Stimulated activated CD8-positive, alpha-beta memory T cell treated with anti-CD3 and anti-CD28 coated beads, Interleukin-4, amount 100 ng/mL, for 24 hours (primary cell): Measurements from ENCODE around the gene SMOC1.
A peak's percentile ranks its signal among the peaks of the same experiment; 100 is the strongest.

ENCODE experiments used
- DNase-seq: peaks from one replicate; pipeline ENCODE4 v3.0.0-alpha.2; 2020; ENCODE audit warnings: low read depth

The SMOC1 gene, protein sequence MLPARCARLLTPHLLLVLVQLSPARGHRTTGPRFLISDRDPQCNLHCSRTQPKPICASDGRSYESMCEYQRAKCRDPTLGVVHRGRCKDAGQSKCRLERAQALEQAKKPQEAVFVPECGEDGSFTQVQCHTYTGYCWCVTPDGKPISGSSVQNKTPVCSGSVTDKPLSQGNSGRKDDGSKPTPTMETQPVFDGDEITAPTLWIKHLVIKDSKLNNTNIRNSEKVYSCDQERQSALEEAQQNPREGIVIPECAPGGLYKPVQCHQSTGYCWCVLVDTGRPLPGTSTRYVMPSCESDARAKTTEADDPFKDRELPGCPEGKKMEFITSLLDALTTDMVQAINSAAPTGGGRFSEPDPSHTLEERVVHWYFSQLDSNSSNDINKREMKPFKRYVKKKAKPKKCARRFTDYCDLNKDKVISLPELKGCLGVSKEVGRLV

DNA sequence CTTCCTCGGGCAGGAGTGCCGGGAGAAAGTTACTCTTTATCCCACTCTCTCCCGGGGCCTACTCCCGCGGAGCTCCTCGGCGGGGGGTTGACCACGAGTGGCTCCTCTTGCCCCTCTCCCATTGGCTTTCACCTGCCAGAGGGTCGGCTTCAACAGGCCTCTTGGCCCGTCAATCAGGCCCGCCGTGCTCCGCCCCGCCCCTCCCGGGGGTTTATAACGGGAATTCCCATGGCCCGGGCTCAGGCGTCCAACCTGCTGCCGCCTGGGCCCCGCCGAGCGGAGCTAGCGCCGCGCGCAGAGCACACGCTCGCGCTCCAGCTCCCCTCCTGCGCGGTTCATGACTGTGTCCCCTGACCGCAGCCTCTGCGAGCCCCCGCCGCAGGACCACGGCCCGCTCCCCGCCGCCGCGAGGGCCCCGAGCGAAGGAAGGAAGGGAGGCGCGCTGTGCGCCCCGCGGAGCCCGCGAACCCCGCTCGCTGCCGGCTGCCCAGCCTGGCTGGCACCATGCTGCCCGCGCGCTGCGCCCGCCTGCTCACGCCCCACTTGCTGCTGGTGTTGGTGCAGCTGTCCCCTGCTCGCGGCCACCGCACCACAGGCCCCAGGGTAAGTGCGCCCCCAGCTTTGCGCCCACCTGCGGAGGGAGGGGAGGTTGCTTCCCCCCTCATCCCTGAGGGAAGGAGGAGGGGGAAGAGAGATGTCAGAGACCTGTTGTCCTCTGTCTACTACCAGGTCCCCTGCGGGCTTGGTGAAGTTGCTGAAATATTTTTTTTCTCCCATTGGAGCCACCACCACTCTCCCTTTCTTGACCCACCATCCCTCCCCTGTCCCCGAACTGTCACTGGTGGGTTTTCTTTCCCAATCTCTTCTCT is at the start of gene SMOC1:
TSS of gene SMOC1 (plus strand) at position 242 of the 869 bp plus-strand sequence. CDS start at position 505, 263 bp downstream.
- DNase-seq, result peak; percentile 16

DNA sequence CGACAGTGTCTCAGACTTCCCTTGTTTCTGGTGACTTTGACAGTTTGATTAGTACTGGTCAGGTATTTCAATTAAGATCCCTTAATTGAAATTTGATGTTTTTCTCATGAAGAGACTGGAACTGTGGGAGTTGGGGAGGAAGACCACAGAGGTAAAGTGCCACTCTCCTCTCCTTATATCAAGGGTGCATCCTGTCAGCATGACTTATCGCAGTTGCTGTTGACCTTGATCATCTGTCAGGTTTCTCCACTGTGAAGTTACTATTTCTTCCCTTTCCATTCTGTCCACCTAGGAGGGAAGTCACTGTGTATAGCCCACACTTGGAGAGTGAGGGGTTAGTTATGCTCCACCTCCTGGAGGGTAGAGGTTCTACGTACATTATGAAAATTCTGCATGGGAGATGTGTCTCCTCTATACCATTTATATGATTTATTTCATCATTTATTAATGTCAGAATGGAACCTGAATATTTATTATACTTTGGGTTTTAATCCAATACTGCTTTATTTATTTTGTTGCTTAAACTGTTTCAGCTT is 40.3 kb upstream of the SMOC1 start:
- no peak for DNase-seq

DNA sequence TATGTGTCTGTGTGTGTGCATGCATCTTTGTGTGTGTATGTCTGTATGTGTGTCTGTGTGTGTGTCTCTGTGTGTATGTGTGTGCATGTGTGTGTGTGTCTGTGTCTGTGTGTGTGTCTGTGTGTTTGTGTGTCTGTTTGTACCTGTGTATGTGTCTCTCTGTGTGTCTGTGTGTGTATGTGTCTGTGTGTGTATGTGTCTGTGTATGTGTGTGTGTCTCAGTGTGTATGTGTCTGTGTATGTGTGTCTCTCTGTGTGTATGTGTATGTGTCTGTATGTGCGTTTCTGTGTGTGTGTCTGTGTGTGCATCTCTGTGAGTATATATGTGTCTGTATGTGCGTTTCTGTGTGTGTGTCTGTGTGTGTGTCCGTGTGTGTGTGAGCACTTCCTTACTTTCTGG is 39.6 kb upstream of the SMOC1 start:
- no peak for DNase-seq

DNA sequence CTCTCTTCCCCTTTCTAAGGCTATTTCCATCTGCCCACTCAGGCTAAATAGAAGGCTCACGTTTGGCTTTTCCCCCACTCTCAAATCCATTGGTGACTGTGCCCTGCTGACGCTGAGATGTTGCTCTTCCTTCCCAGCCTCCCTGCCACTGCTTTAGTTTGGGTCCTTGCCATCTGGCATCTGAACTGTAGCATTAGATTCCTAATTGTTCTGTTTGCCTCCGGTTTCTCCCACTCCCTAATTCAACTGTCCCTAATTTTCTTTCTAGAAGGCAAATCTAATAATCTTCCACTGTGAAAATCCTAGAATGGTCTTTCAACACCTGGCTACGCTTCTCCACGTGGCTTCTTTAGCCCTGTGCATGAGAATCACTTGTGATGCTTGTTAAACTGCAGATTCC is 37.6 kb upstream of the SMOC1 start:
- DNase-seq, result no peak

DNA sequence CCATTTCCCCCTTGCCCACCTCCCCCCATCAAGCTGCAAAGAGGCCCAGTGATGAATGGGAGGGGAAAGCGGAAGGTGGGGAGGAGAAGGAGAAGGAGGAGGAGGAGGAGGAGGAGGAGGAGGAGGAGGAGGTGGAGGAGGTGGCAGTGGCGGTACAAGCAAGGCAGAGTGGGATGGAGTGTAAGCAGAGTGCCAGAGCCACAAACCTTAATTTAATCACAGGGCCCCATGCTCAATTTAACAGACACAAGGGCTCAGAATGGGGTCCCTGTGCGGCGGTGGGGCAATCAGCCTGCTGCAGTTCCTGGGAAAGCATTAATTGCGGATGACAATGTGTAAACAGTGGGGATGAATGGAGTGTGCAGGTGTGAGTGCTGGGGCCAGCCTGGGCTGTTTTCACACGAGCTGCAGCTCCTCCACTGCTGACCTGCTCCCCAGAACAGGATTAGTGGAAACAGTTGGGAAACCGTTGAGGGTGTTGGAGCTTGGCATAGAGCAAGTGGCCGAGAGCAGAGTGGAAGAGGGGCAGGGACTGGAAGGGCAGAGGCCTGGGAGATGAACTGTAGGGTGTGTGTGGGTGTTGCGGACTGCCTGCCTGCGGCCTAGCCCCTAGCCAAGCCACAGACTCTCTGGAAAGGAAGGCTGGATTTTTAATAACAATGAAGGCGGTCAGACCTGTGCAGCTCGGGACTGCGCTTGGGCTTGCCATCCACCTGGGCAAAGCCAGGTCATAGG is 36.4 kb upstream of the SMOC1 start:
- DNase-seq, result no peak

DNA sequence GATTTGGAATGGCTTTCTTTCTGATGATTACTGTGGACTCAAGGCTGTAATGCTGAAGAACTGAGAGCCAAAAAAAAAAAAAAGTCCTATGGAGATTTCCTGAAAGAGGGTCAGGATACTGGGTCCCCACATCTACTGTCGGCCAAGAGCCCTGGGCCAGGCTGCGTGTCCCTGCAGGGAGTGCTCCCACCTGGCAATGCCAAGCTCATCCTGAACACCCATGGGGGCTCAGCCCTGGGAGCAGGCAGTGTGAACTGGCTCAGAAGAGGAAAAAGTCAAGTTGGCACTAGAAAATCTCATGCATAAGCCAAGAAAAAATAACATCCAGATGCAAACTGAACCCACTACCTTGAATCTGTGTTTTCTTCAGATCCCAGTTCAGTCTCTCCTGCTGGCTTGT is 35.0 kb upstream of the SMOC1 start:
- DNase-seq, result no peak

DNA sequence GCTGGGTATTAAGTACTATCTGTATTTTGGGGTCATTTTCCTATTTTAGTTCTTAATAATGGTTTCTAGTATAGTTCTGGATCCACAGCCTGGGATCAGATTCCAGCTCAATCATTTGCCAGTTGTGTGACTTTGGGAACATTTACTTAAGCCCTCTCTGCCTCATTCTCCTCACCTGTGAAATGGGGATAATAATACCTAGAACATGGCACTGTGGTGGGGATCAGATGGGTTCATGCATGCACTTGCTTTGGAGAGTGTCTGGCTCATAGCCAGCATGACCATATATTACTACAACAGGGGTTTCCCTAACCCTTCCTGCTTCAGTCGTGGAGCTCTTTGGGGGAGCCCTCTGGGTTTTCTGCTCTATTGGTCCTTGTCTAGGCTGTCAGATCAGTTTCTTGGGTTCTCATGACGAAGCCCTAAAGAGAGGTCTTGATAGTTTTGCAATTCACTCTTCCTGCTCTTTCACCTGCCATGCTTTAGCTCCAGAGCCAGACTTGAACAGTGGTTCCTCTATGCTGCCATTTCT is 34.1 kb upstream of the SMOC1 start:
- DNase-seq, result no peak

DNA sequence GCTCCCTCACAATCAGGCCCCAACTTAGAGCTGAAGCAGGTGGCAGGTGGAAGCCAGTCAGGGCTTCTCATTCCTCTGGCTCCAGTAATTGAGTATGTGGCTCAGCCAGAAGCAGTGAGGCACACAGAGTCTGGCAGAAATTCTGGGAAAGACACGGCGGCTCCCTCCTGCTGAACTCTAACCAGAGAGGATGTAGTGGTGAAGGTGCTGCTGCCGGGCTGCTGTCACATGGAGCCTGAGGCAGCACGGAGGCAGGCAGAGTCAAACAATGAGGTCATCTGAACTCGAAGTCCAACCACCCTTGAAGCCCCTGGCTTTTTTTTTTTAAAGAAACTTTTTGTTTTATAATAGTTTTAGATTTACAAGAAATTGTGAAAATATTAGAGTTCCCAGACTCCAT is 33.4 kb upstream of the SMOC1 start:
- DNase-seq, result no peak

DNA sequence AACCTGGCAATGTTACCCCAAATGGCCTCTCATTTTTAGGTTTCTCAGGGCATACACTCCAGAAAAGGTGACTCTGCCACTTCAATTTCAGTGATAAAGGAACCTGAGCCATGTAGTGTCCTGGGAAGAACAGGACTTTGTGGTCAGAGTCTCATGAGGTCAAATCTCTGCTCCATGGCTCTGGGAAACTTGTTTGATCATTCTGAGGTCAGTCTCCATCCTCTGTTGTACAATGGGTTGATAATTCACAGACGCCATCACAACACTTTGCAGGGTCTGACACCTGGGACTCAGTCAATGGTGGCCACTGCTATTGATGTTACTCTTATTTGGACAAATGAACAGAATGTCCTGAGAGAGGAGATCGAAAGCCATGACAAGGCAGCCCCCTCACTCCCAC is 31.1 kb upstream of the SMOC1 start:
- no peak for DNase-seq

DNA sequence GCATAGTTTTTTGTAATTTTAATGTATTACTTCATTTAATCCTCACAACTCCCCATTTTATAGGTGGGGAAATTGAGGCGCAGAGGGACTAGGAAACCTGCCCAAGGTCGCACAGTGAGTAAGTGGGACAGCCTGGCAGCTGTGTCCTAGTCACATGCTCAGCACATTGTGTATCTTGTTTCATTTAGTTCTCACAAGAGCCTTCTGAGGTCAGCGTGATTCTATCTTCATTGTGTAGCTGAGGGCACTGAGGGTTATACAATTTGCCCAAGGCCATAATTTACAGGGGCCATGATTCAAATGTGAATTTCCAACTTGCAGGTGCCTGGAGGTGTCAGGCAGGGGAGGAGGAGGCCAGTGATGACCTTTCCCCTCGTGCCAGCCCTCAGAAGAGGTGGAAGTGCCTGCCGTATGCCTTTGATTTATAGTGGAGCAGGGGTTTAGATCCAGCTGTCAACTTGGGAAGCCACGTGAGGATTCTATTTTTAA is 30.3 kb upstream of the SMOC1 start:
- DNase-seq, result no peak

DNA sequence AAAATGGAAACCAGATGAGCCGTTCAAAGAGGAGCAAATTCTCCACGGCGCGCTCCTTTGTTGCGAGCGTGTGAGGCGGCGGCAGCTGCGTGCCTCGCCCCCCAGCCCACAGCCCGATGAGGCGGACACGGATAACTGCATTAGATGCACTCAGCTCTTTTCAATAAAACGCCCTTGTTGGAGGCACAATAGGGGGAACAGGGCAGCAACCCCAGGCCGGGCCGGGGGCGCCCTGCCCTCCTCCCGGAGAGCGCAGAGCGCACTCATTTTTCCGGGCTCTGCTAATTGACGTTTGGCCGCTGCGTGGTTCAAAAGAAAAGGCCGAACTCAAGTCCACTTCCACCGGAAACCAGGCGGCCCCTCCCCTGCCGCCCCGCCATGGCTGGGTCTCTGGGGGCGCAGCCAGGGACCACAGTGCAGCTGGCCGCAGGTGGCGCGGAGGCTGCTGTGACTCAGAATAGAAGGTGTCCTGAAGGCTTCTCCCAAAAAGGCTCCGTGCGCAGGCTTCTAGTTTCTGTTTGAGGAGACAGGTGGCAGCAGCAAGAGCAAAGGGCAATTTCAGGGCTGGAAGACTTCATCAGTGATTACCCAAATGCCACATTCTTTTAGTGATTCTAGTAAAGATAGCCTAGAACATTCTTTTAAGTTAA is 29.0 kb upstream of the SMOC1 start:
- DNase-seq, result no peak

DNA sequence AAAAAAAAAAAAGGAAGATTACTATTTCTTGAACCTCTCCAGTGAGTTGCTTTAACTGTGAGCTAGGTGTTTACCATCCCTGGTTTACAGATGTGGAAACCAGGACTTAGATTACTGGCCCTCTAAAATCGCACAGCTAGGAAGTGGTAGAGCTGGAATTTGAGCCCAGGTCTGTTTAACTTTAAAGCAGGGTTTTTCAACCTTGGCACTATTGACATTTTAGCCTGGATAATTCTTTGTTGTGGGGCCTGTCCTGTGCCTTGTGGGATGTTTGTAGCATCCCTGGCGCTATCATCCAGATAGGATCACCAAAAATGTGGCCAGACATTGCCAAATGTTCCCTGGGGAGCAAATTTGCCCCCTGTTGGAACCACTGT is 28.5 kb upstream of the SMOC1 start:
- no peak for DNase-seq

DNA sequence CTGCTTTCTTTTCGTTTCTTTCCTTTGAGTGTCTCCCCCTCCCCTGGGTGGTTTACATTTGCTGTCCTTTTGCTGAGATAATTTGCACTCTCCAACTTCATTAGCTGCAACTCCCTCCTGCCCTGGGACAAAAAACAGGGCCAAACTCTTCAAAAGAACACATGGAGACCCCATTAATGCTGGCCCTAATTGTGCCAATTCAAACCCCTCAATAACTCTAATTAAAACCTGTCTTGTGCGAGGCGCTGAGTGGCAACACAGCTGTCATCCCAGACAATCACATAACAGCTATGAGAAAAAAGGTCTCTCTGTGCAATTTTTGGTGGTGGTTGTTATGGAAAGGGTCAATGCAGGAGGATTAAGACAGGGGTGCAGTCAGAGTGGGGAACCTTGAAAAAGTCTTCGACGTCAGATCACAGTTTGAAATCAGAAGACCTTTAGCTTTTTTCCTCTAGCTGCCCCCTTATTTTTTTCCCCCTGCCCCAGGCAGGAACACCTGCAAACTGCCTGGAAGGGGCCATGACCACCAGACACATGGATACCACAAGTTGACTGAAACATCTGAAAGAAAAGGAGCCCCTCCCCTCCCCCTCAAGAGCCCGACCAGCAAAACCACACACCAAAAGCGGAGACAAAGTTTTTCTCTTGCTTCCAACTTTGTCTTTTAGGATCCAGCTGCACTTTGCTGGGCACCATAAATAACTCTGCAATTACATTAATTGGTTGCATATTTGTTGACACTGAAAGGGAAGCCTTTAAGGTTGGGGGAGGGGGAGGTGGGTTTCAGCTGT is 26.5 kb upstream of the SMOC1 start:
- DNase-seq, result no peak

DNA sequence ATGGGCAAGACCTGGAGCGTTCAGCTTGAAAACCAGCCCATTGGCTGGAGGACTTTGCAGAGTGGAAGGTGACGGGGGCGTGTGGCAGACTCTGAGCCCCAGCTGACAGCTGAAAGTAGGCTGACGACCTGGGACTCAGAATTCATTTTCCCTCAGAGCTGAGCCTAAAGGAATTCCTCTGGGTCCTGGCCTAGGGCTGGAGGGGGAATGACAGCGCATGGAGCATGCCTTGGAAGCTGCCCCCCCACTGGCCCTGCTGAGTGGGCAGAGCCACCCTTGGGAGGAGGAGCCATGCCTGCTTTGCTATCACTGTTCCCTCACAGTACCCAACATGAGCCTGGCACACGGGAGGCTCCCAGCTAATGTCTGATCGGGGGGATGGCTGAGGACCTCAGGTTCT is 25.4 kb upstream of the SMOC1 start:
- DNase-seq, result no peak

DNA sequence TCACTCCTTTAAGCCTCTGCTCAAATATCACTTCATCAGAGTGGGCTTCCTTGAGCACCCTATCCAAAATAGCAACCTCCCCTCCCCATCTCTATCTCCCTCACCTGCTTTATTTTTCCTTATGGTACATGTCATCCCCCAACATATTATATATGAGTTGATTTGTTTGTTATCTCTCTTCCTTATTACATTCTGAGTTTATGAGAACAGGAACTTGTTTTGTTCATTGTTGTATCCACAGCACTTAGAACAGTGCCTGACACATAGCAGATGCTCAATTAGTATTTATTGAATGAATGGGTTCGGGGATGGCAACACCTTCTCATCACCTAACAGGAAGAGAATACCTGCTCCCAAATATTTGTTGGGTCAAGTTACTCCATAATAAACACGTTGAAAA is 24.6 kb upstream of the SMOC1 start:
- no peak for DNase-seq

DNA sequence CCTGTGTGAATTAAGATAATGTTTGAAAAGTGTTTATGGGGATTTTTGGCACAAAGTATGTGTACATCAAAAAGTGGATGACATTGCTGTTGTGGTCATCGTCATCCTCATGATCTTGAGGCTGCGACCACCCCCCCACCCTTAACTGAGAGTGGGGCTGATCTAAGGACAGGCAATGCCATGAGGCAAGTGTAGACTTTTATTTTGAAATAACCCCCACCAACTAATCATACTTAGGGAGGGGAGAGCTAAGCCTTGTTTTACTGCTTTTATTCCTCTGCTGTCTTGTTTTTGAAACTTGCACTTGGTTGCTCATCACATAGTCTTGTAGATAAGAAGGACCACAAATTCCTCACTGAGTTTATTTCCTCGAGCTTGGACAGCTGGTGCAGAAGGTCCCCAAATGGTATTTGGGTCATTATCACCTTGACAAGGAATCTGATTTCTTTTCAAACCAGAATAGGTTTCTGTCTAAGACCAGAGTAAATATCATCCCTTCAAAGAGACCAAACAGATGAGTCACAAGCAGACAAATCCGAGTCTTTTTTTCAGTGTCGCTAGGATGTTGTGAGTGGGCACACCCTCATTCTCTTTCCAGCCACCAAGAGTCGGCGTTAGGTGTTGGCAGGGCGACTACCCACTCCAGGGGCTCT is 23.9 kb upstream of the SMOC1 start:
- DNase-seq, result no peak

DNA sequence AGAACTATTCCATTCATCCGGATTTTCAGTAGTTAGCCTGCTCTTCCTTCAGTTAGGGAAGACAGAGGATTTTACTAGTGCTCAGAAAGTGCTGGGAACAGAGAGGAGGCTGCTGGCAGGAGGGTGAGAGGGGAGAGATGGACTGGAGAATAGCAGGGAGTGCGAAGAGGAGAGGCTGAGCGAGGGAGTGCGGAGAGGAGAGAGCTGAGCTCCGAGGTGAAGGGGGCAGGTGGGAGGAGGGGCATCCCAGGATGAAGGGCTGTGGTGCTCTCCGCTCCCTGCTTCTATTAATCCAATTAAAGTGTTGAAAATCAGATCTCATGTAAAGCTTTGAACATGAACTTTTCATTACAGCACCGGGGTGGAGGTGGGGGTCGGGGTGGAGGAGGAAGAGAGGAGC is 20.4 kb upstream of the SMOC1 start:
- DNase-seq, result no peak

DNA sequence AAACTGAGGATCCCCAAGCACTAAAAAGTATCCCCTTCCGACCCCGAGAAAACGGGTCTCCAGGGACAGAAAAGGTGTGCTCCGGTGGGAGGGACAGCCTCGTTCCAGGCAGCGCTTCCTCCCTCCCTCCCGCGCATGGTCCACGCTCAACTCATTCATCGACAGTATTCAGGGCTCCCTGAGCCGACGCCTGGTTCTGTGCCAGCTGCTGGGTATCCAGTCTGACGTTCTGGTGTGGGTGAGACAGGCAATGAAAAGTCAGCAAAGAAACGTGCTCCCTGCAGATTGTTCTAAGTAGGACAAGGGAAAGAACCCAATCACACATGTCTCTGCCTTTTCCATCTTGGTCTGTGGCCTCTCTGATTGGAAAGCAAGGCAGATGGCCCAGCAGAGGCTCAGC is 19.6 kb upstream of the SMOC1 start:
- DNase-seq, result no peak

DNA sequence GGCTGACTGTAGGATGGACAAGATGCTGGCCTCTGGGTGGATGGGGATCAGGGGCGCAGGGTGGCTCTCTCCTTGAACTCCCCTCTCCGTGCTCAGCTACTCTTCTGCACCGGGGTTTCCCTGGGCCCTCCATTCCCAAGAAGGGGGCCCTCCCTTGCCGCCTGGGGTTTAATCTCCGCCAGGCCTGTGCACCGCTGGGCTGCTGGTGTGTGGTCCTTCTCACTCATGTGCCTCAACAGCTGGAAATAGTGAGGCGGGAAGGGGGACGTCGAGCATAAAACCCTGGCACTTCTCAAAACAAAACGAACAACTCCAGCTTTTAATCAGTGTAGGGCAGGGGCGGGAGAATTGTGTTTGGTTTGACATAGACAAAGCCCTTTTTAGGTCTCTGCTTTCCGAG is 19.0 kb upstream of the SMOC1 start:
- DNase-seq, result no peak

DNA sequence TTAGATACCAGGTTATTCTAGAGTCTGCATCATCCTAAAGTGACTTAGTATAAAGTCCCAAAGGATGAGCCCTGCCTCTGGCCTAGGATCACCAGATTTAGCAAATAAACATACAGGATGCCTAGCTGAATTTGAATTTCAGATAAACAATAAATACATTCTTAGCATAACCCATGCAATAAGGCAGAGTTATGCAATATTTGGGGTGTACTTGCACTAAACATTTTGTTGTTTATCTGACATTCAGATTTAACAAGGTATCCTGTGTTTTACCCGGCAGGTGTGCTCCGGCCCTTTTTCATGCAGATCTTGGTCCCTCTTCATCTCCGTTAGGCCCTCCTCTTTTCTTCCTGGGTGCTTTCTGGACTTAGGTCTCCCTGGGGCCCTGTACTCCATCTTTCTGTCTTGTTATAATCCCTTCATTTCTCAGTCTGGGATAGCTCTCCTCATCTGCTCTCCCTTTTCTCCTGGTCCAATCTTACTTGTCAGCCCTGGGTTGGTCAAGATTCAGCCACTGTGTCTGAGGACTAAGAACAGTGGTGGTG is 18.1 kb upstream of the SMOC1 start:
- no peak for DNase-seq
